ENCODE results near the gene NIPBL.
A peak's percentile ranks its signal among the peaks of the same experiment; 100 is the strongest.
"Not testable (repeated sequence)": the region's sequence is repeated elsewhere in the genome, so short reads cannot be mapped to it uniquely, and the experiment has no call there.

The NIPBL gene

DNA sequence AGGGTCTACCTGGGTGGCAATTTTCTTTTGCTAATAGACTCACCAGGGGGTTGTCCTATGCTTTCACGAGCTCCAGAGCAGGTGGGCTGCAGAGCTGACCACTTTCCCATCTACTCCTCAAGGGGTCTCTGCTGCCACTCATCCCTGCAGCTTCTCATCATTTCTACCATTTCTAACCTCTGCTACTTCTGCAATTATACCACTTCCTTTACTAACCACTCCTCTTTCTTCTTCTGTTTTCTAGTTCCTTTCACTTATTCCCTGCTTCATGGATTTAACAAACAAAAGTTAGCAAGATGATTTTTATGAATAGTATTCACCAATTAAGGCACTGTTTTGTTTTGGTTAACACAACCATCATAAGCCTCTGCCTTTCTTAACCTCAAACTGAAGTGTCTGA lies 34.5 kb upstream of the NIPBL start:
- TF ChIP-seq, protein P1, sequence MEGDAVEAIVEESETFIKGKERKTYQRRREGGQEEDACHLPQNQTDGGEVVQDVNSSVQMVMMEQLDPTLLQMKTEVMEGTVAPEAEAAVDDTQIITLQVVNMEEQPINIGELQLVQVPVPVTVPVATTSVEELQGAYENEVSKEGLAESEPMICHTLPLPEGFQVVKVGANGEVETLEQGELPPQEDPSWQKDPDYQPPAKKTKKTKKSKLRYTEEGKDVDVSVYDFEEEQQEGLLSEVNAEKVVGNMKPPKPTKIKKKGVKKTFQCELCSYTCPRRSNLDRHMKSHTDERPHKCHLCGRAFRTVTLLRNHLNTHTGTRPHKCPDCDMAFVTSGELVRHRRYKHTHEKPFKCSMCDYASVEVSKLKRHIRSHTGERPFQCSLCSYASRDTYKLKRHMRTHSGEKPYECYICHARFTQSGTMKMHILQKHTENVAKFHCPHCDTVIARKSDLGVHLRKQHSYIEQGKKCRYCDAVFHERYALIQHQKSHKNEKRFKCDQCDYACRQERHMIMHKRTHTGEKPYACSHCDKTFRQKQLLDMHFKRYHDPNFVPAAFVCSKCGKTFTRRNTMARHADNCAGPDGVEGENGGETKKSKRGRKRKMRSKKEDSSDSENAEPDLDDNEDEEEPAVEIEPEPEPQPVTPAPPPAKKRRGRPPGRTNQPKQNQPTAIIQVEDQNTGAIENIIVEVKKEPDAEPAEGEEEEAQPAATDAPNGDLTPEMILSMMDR (IDR thresholded peaks at IDR 0.05; ENCODE audit: low read depth, low read length, missing control alignments): no peak
- H3K4me3 ChIP-seq (ENCODE audit: low read depth, low read length): no peak overlapping the region
- DNase-seq (ENCODE audit: low read depth): no peak

DNA sequence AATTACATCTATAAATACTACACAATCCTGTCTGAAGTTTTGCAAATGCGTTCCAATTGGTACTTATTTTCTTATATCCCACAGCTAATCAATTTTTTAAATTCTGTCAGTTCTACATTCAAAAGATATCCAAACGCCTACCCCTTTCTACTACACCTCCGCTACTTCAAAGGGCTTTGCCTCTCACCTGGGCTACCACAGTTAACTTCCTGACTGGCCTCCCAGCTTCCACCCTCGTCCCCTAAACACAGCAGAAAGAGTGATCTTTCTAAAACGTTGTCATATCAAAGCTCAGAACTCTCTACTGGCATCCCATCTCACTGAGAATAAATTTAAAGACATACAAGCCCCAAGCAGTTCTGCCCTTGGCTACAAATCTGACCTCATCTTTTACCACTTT lies 32.3 kb upstream of the NIPBL start:
- no peak overlapping the region for H3K4me3 ChIP-seq (ENCODE audit: low read depth, low read length)
- TF ChIP-seq, protein P1 (IDR thresholded peaks at IDR 0.05; ENCODE audit: low read depth, low read length, missing control alignments): no peak
- no peak for DNase-seq (ENCODE audit: low read depth)

DNA sequence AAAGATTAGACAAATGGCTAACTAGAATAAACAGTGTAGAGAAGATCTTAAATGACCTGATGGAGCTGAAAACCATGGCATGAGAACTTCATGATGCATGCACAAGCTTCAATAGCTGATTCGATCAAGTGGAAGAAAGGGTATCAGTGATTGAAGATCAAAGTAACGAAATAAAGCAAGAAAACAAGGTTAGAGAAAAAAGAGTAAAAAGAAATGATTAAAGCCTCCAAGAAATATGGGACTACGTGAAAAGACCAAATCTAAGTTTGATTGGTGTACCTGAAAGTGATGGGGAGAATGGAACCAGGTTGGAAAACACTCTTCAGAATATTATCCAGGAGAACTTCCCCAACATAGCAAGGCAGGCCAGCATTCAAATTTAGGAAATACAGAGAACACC lies 28.0 kb upstream of the NIPBL start:
- not testable (repeated sequence) for H3K4me3 ChIP-seq (ENCODE audit: low read depth, low read length); DNase-seq (ENCODE audit: low read depth)

DNA sequence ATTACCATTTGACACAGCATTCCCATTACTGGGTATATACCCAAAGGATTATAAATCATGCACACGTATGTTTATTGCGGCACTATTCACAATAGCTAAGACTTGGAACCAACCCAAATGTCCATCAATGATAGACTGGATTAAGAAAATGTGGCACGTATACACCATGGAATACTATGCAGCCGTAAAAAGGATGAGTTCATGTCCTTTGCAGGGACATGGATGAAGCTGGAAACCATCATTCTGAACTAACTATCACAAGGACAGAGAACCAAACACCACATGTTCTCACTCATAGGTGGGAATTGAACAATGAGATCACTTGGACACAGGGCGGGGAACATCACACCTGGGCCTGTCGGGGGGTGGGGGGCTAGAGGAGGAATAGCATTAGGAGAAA lies 23.7 kb upstream of the NIPBL start:
- not testable (repeated sequence) for DNase-seq (ENCODE audit: low read depth); H3K4me3 ChIP-seq (ENCODE audit: low read depth, low read length)

DNA sequence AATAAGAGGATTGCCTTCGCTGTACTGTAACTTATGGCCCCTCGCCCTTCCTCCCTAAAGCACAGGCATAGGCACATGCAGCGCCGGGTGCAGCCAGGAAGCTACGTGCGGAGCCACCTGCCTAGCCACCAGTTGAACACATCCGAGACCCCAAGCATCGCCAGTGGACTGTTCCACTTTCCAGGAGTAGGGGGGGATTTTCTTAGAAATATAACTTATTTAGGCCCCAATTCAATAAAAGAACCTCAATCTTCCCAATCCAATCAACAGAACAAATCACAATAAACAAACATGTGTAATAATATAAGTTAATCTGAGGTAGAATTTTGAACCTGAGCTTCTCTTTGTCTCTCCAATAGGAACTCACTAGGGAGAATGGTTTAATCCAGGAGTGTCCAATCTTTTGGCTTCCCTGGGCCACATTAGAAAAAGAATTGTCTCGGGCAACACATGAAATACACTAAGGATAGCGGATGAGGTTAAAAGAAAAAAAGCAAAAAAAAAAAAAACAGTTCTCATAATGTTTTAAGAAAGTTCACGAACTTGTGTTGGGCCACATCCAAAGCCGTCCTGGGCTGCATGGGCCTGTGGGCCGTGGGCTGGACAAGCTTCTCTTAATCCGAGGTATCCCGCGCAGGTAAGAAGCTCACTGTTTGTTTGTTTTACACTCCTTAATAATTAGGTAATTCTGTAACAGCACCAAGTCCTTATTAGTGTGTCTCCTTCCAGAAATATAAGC lies 22.0 kb upstream of the NIPBL start:
- no peak for DNase-seq (ENCODE audit: low read depth)
- H3K4me3 ChIP-seq (ENCODE audit: low read depth, low read length): no peak overlapping the region
- TF ChIP-seq, protein P1 (IDR thresholded peaks at IDR 0.05; ENCODE audit: low read depth, low read length, missing control alignments): no peak

DNA sequence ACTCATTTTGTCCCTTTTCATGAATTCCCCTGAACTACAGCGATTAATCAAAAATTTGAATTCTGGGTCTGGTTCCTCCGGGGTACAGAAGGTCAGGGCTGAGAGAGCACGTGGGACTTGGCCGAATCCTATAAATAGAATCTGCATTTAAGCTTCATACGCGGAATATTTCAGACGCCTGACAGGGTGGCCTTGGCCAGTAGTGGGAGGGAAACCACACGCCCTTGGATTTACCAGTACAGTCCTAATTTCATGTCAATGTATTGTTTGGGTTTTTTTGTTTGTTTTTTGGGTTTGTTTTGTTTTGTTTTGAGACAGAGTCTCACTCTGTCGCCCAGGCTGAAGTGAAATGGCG lies 21.5 kb upstream of the NIPBL start:
- no peak for DNase-seq (ENCODE audit: low read depth)
- no peak overlapping the region for H3K4me3 ChIP-seq (ENCODE audit: low read depth, low read length)
- TF ChIP-seq, protein P1 (IDR thresholded peaks at IDR 0.05; ENCODE audit: low read depth, low read length, missing control alignments): no peak

DNA sequence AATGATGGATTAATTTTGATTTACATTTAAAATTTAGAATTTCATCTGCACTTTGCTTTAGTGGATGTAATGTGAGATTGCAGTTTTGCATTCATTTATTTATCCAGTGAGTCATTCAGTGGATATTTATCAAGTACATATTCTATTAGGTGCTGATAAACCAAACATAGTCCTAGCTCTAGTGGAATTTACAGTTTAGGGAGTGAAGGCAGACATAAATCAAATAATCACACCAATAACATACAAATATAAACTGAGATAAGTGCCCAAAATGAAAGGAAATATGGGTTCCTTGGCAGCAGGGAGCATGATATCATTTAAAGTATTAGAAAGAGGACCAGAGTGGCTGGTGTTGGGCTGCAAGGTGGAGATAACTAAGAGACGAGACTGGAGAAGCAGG lies 14.7 kb upstream of the NIPBL start:
- no peak for DNase-seq (ENCODE audit: low read depth)
- H3K4me3 ChIP-seq (ENCODE audit: low read depth, low read length): no peak overlapping the region
- TF ChIP-seq, protein P1 (IDR thresholded peaks at IDR 0.05; ENCODE audit: low read depth, low read length, missing control alignments): no peak

DNA sequence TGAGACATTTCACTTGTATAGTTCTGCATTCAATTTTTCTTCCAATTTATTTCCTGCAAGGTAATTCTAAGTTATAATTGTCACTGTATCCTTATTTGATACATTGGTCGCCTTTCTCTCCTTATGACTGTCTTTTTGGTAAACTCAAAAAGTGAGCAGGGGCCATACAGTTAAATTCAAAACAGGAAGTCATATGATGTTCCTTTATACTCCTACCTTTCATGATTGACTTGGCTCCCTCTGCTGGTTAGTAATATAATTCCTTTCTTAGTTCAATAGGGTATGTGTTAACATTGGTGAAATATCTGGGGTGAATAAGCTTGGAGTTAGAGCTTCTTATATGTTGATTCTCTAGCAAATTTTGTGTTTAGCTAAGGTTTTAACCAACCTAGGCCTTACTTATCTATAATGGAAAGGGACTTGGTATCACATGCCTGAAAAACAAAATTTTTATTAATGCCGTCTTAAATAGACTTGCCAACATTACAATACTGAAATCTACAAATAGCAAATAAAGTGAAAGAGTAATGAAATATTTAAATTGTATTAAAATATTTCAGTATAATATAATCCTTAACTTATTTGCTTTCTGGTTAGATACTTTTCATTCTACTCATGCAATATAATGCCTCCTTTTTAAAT lies 6.0 kb upstream of the NIPBL start:
- TF ChIP-seq, protein P1 (IDR thresholded peaks at IDR 0.05; ENCODE audit: low read depth, low read length, missing control alignments): peak; percentile 54
- DNase-seq (ENCODE audit: low read depth): no peak
- no peak overlapping the region for H3K4me3 ChIP-seq (ENCODE audit: low read depth, low read length)
